OCI-LY3 (cell line): Measurements from ENCODE around the gene SFI1.
A peak's percentile ranks its signal among the peaks of the same experiment; 100 is the strongest.

Experiments
- H2AFZ ChIP-seq: fragments of 200-600, 300-600 bp; shearing (Covaris generic); 2 replicates; pipeline ENCODE4 v1.6.0; 2014; ENCODE audit warnings: antibody characterized with exemption, low read depth, low read length
- H3K27ac ChIP-seq: fragments of 200-600, 300-600 bp; sonication (generic); 2 replicates; pipeline ENCODE4 v1.5.1; 2014; ENCODE audit warnings: mild to moderate bottlenecking, low read length, moderate library complexity, mixed read lengths
- H3K27me3 ChIP-seq: fragments of 200-600, 300-600 bp; sonication (generic); 2 replicates; pipeline ENCODE4 v1.6.1; 2014; ENCODE audit warnings: low read depth, low read length, mixed read lengths
- H3K36me3 ChIP-seq: fragments of 200-600, 300-600 bp; sonication (generic); replicated peaks from 2 replicates; pipeline ENCODE3; 2014; ENCODE audit warnings: low read depth, low read length, mixed read lengths
- H3K4me1 ChIP-seq: fragments of 300-600, 200-600 bp; sonication (generic); 2 replicates; pipeline ENCODE4 v1.6.1; 2014; ENCODE audit warnings: low read length, mixed read lengths
- H3K4me2 ChIP-seq: fragments of 200-600, 300-600 bp; sonication (generic); 2 replicates; pipeline ENCODE4 v1.6.1; 2014; ENCODE audit warnings: low read length, mixed read lengths
- H3K4me3 ChIP-seq: fragments of 300-600, 200-600 bp; sonication (generic); 2 replicates; pipeline ENCODE4 v1.5.1; 2014; ENCODE audit warnings: antibody characterized with exemption, mild to moderate bottlenecking, low read length, moderate library complexity
- H3K79me2 ChIP-seq: fragments of 300-600, 200-600 bp; shearing (Covaris generic); 2 replicates; pipeline ENCODE4 v1.6.1; 2014; ENCODE audit warnings: mild to moderate bottlenecking, low read length, mixed read lengths
- H3K9ac ChIP-seq: fragments of 300-600, 200-600 bp; shearing (Covaris generic); 2 replicates; pipeline ENCODE4 v1.6.0; 2014; ENCODE audit warnings: mild to moderate bottlenecking, low read length, moderate library complexity
- H3K9me3 ChIP-seq: fragments of 200-600, 300-600 bp; shearing (Covaris generic); 2 replicates; pipeline ENCODE4 v1.6.1; 2014; ENCODE audit warnings: low read length, mixed read lengths; ENCODE audit not compliant: insufficient read depth
- H4K20me1 ChIP-seq: fragments of 200-600, 300-600 bp; sonication (generic); 2 replicates; pipeline ENCODE4 v1.6.1; 2016; ENCODE audit warnings: low read length, mixed read lengths; ENCODE audit not compliant: insufficient read depth
- EZH2phosphoT487 ChIP-seq: fragments of 200-600 bp; shearing (Covaris generic); IDR thresholded peaks from 2 replicates; pipeline ENCODE4 v1.6.1; 2018; ENCODE audit warnings: antibody characterized with exemption, mixed run types, low read depth
- TF ChIP-seq, protein P1 (sequence below): fragments of 200-600, 300-600 bp; sonication (generic); IDR thresholded peaks from 2 replicates; pipeline ENCODE4 v1.5.1; 2014; ENCODE audit warnings: antibody characterized with exemption, low read length, low read depth

SFI1 gene

DNA sequence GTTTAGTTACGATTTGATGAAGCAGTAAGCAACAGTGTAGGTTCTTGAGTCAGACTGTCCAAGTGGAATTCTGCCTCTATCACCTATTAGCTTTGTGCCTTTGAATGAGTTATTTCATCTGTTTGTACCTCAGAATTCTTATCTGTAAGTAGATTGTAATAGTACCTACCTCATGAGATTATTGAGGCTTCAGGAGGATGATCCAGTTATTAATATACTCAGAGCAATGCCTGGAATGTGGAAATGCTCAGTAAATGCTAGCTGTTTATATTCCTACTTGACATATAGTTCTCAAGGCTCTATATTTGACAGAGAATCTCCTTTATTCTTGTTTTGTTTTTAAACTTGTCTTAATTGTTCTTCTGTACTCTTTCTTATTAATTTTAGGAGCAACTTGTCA lies 70.1 kb downstream of the SFI1 start:
- Histone ChIP-seq H3K27ac (no peak overlapping the region), H3K4me1 (peaks cover 23% of the 10 kb centered on the region), H3K4me2 (peak overlapping the region; percentile 8; the same call in 1 of the 2 replicates), H3K27me3 (no peaks in the 10 kb centered on the region), H2AFZ (no peak overlapping the region), H4K20me1 (no peaks in the 10 kb centered on the region), H3K9me3 (no peaks in the 10 kb centered on the region), H3K9ac (no peak overlapping the region), H3K79me2 (no peaks in the 10 kb centered on the region), H3K4me3 (no peak overlapping the region), H3K36me3 (peaks cover 36% of the 10 kb centered on the region)
- TF ChIP-seq EZH2phosphoT487: no peak
- TF ChIP-seq, protein P1, sequence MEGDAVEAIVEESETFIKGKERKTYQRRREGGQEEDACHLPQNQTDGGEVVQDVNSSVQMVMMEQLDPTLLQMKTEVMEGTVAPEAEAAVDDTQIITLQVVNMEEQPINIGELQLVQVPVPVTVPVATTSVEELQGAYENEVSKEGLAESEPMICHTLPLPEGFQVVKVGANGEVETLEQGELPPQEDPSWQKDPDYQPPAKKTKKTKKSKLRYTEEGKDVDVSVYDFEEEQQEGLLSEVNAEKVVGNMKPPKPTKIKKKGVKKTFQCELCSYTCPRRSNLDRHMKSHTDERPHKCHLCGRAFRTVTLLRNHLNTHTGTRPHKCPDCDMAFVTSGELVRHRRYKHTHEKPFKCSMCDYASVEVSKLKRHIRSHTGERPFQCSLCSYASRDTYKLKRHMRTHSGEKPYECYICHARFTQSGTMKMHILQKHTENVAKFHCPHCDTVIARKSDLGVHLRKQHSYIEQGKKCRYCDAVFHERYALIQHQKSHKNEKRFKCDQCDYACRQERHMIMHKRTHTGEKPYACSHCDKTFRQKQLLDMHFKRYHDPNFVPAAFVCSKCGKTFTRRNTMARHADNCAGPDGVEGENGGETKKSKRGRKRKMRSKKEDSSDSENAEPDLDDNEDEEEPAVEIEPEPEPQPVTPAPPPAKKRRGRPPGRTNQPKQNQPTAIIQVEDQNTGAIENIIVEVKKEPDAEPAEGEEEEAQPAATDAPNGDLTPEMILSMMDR: no peak

DNA sequence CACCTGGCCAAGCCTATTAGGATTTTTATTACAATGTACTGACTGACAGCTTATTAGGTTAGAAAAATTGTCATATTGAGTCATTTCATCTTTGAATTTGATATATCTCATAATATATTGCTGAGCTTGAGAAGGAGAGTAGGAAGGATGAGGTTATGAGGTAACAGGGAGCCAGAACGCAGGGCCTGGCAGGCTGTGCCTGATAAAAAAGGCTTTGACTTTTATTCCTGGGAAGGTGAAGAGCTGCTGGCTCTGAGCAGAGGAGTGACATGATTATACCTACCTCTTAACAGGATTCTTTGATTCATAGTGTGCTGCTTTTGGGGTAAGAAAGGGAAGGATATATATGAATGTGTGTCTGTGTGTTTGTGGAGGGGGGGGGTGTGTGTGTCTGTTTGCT lies 70.9 kb downstream of the SFI1 start:
- H3K27me3 ChIP-seq: no peaks in the 10 kb centered on the region
- H3K4me2 ChIP-seq: no peak overlapping the region
- TF ChIP-seq EZH2phosphoT487: no peak
- TF ChIP-seq, protein P1: no peak
- peaks cover 23% of the 10 kb centered on the region for H3K4me1 ChIP-seq
- no peak overlapping the region for H2AFZ ChIP-seq
- no peaks in the 10 kb centered on the region for H4K20me1 ChIP-seq
- no peak overlapping the region for H3K9ac ChIP-seq
- H3K9me3 ChIP-seq: no peaks in the 10 kb centered on the region
- H3K36me3 ChIP-seq: peaks cover 30% of the 10 kb centered on the region
- H3K79me2 ChIP-seq: no peaks in the 10 kb centered on the region
- no peak overlapping the region for H3K4me3 ChIP-seq
- no peak overlapping the region for H3K27ac ChIP-seq

DNA sequence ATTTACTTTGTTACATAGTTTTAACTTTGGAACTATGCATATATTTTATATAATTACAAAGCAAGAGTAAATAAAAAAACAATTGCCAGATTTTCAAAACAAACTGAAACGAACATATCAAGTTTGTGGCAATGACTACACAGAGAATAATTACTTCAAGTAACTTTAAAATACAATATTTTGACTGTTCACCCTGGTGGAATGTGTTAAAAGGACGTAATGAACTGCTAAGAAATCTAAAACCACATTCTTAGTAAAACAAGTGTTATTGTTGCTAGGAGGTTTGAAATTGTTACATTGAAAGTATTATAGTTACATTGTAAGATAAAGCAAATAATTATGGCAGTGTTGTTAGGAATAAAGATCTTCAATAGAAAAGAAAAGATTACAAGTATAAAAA lies 71.4 kb downstream of the SFI1 start:
- Histone ChIP-seq H4K20me1 (no peaks in the 10 kb centered on the region), H3K27me3 (no peaks in the 10 kb centered on the region), H3K79me2 (no peaks in the 10 kb centered on the region), H3K36me3 (peaks cover 28% of the 10 kb centered on the region), H3K4me2 (no peak overlapping the region), H3K4me3 (no peak overlapping the region), H2AFZ (no peak overlapping the region), H3K9me3 (no peaks in the 10 kb centered on the region), H3K27ac (no peak overlapping the region), H3K9ac (no peak overlapping the region), H3K4me1 (peaks cover 23% of the 10 kb centered on the region)
- TF ChIP-seq, protein P1: no peak
- TF ChIP-seq EZH2phosphoT487: no peak

DNA sequence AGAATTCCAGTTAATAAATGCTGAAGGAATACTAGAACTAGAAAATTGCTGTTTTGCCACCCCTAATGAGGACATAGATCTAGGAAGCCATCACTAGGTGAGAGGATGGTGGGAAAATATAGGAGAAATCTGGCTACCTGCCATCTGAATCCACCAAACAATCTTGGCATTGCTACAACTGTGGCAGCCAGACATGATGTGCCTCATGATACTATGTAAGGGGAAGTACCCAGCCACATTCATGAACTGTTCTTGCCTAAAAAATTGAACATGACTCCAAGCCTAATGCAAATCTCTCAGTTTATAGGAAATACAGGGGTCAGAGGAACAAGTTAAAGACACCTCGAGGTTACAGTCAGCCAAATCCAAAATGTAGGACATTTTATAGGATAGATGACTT lies 72.8 kb downstream of the SFI1 start:
- Histone ChIP-seq H4K20me1 (no peaks in the 10 kb centered on the region), H3K9me3 (no peaks in the 10 kb centered on the region), H3K9ac (no peak overlapping the region), H3K27me3 (no peaks in the 10 kb centered on the region), H3K4me3 (no peak overlapping the region), H3K36me3 (peaks cover 27% of the 10 kb centered on the region), H3K4me1 (peaks cover 23% of the 10 kb centered on the region), H3K79me2 (no peaks in the 10 kb centered on the region), H3K27ac (no peak overlapping the region; the same call in 1 of the 2 replicates), H3K4me2 (peak overlapping the region; percentile 9; the same call in 1 of the 2 replicates), H2AFZ (no peak overlapping the region)
- TF ChIP-seq EZH2phosphoT487: no peak
- TF ChIP-seq, protein P1: no peak
